K562 (cell line): ENCODE data around the gene DPH6.

Experiments
- CTCF ChIP-seq, 3 experiments: IDR thresholded peaks in 2 of 3; conservative IDR thresholded peaks in 1 of 3; 2 replicates each; pipeline ENCODE4 v1.5.1; 2011 to 2012; ENCODE audit warnings: low read length in 3 of 3, mild to moderate bottlenecking in 3 of 3, control low read depth in 2 of 3, improper control_type of control experiment in 1 of 3, inconsistent platforms in 1 of 3, low read depth in 1 of 3, mixed read lengths in 1 of 3, moderate library complexity in 1 of 3; ENCODE audit not compliant: insufficient read depth in 2 of 3
- KDM1A ChIP-seq, 2 experiments: fragments of 450-650 bp; IDR thresholded peaks; 2 replicates each; pipeline ENCODE4 v1.6.1; 2016; ENCODE audit warnings: mild to moderate bottlenecking in 2 of 2

DNA sequence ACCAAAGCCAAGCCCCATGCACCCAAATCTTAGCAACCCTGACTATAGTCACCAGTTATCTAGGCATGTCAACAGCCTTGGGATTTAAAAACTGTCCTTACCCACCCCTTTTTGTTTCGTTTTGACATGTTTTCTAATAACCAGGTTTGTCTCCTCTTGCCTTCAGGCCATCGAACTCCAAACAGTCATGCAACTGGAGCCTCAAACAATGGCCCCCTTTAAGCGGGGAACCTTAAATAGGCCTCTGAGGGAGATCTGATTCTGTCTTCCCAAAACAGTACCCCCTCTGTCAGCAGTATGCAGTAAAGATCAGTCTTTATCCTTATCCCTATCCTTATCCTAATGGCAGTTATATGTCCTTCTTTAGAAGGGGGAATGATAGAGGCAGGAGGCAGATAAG, 105.7 kb downstream of the DPH6 start:
- TF ChIP-seq CTCF (IDR thresholded peaks at IDR 0.05 in 2 of 3, conservative IDR thresholded peaks at IDR 0.05 in 1 of 3; ENCODE audit: insufficient read depth in 2 of 3, low read depth in 1 of 3, low read length in 3 of 3) (no peak), KDM1A (IDR thresholded peaks at IDR 0.05) (no peak)
